Stomach (tissue), 4 donors: ENCODE results near the gene ZFP64.

ENCODE experiments used
- EP300 ChIP-seq: sonication (generic); formaldehyde crosslinking; IDR thresholded peaks from one replicate; pipeline ENCODE4 v1.6.1; 2017; ENCODE audit warnings: antibody characterized with exemption
- POLR2A ChIP-seq, 4 donors: fragments of 450-650 bp; IDR thresholded peaks; one replicate each; pipeline ENCODE4 v1.6.1; 2016; ENCODE audit warnings: antibody characterized with exemption in 4 of 4, control low read depth in 2 of 4, mild to moderate bottlenecking in 1 of 4, moderate library complexity in 1 of 4
- POLR2AphosphoS5 ChIP-seq, 3 donors: sonication (generic); formaldehyde crosslinking; IDR thresholded peaks; one replicate each; pipeline ENCODE4 v1.6.1; 2016; ENCODE audit warnings: antibody characterized with exemption in 3 of 3
- TF ChIP-seq, protein P1 (sequence below), 7 experiments: fragments of 450-650 bp in 4 of 7; fragments of 200-600 bp in 3 of 7; sonication (generic) in 3 of 7; IDR thresholded peaks; one replicate each; pipeline ENCODE4 v1.5.1; 2016 to 2019; ENCODE audit warnings: antibody characterized with exemption in 7 of 7, control low read depth in 2 of 7, mild to moderate bottlenecking in 1 of 7

DNA sequence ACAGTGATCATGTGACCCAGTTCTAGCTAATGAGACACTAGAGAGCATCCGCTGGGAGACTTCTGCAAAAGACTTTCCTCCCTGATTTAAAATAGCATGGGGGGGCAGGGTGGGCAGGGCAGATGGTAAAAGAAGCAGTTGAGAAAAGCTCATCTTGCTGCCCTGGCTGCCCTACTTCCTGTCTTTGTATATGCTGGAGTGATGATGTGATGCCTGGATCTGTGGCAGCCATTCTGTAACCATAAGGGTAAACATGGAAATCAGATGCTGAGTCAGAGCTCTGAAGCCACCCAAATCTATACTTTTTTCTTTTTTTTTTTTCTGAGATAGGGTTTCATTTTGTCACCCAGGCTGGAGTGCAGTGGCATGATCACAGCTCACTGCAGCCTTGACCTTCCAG lies 25.4 kb downstream of the ZFP64 start:
- TF ChIP-seq POLR2A (IDR thresholded peaks at IDR 0.05) (no peak), EP300 (no peak), POLR2AphosphoS5 (IDR thresholded peaks at IDR 0.05) (no peak)
- TF ChIP-seq, protein P1, sequence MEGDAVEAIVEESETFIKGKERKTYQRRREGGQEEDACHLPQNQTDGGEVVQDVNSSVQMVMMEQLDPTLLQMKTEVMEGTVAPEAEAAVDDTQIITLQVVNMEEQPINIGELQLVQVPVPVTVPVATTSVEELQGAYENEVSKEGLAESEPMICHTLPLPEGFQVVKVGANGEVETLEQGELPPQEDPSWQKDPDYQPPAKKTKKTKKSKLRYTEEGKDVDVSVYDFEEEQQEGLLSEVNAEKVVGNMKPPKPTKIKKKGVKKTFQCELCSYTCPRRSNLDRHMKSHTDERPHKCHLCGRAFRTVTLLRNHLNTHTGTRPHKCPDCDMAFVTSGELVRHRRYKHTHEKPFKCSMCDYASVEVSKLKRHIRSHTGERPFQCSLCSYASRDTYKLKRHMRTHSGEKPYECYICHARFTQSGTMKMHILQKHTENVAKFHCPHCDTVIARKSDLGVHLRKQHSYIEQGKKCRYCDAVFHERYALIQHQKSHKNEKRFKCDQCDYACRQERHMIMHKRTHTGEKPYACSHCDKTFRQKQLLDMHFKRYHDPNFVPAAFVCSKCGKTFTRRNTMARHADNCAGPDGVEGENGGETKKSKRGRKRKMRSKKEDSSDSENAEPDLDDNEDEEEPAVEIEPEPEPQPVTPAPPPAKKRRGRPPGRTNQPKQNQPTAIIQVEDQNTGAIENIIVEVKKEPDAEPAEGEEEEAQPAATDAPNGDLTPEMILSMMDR (IDR thresholded peaks at IDR 0.05) = no peak
